BJ (cell line): ENCODE data around the gene KSR1. TPM values are rescaled to one million over a fixed set of nuclear protein-coding genes. Genes with fewer than 3 reads are reported as not detected.
"Not testable (repeated sequence)": the region's sequence is repeated elsewhere in the genome, so short reads cannot be mapped to it uniquely, and the experiment has no call there.

Source experiments
- CTCF ChIA-PET: fragments of 350-600 bp; formaldehyde crosslinking; extraction: SDS; loops from one replicate; lab custom pipeline; 2021; ENCODE audit warnings: antibody characterized with exemption, inconsistent platforms; lab: Yijun Ruan, JAX
- POLR2A ChIA-PET: fragments of 300-600 bp; sonication (Branson Sonifier 250); formaldehyde crosslinking; extraction: SDS; loops from one replicate; lab custom pipeline; 2021; ENCODE audit warnings: antibody characterized with exemption; lab: Charles Lee
- DNase-seq: peaks from one replicate; pipeline ENCODE4 v3.0.0-alpha.2; 2011; ENCODE audit warnings: low read depth
- H3K27me3 ChIP-seq: 2 replicates; pipeline ENCODE4 v1.6.0; 2011; ENCODE audit warnings: low read length; ENCODE audit not compliant: control insufficient read depth, insufficient read depth
- H3K36me3 ChIP-seq: 2 replicates; pipeline ENCODE4 v1.5.1; 2011; ENCODE audit warnings: low read length; ENCODE audit not compliant: control insufficient read depth, insufficient read depth
- H3K4me3 ChIP-seq: 2 replicates; pipeline ENCODE4 v1.5.1; 2011; ENCODE audit warnings: low read depth, mild to moderate bottlenecking, control low read depth, low read length
- CTCF ChIP-seq: IDR thresholded peaks from 2 replicates; pipeline ENCODE4 v1.5.1; 2011; ENCODE audit warnings: low read depth, mild to moderate bottlenecking, control low read depth, inconsistent platforms, low read length, moderate library complexity; ENCODE audit not compliant: insufficient read depth
- polyA plus RNA-seq: library from polyadenylated mRNA; depleted of rRNA; stranded (reverse); fragments of >200 nt; gene quantifications from 2 replicates; pipeline ENCODE4 v1.2.3, GENCODE V29; 2011

KSR1 gene
- polyA plus RNA-seq, 1 experiment = 6.8 TPM

GRCh38 chr17:27422601-27423000, 33.6 kb upstream of the KSR1 start:
- H3K27me3 ChIP-seq = peaks cover 2% of the 10 kb centered on the region; the same call in 1 of the 2 replicates
- ChIA-PET POLR2A (no interaction called here), CTCF (interaction anchor here (1.1 to 1.3 kb wide), 2 partner anchors 13 to 14 kb away, joined by 3 to 4 read pairs; no protein-coding TSS in a partner anchor)
- no peak overlapping the region for H3K4me3 ChIP-seq
- no peak for TF ChIP-seq CTCF
- H3K36me3 ChIP-seq = no peaks in the 10 kb centered on the region
- no peak for DNase-seq

GRCh38 chr17:27423651-27424050, 32.6 kb upstream of the KSR1 start:
- Histone ChIP-seq H3K36me3 (no peaks in the 10 kb centered on the region), H3K27me3 (peaks cover 2% of the 10 kb centered on the region; the same call in 1 of the 2 replicates), H3K4me3 (no peak overlapping the region)
- POLR2A ChIA-PET = no interaction called here
- no peak for TF ChIP-seq CTCF
- CTCF ChIA-PET = interaction anchor here (2.0 kb wide), 1 partner anchor 14 kb away, joined by 4 read pairs; no protein-coding TSS in a partner anchor
- no peak for DNase-seq

GRCh38 chr17:27424516-27424915, 31.7 kb upstream of the KSR1 start:
- no peak for DNase-seq
- Histone ChIP-seq H3K36me3 (no peaks in the 10 kb centered on the region), H3K4me3 (no peak overlapping the region), H3K27me3 (peaks cover 2% of the 10 kb centered on the region; the same call in 1 of the 2 replicates)
- ChIA-PET POLR2A (no interaction called here), CTCF (interaction anchor here (2.0 kb wide), 1 partner anchor 15 kb away, joined by 4 read pairs; no protein-coding TSS in a partner anchor)
- no peak for TF ChIP-seq CTCF

GRCh38 chr17:27424941-27425340, 31.3 kb upstream of the KSR1 start:
- Histone ChIP-seq H3K36me3 (no peaks in the 10 kb centered on the region), H3K27me3 (peaks cover 2% of the 10 kb centered on the region; the same call in 1 of the 2 replicates), H3K4me3 (no peak overlapping the region)
- no peak for TF ChIP-seq CTCF
- POLR2A ChIA-PET = no interaction called here
- CTCF ChIA-PET = interaction anchor here (2.0 kb wide), 1 partner anchor 15 kb away, joined by 4 read pairs; no protein-coding TSS in a partner anchor
- no peak for DNase-seq

- CTCF ChIA-PET = interaction anchor here (0.9 kb wide), 1 partner anchor 174 kb away, joined by 3 read pairs; no protein-coding TSS in a partner anchor
- H3K27me3 ChIP-seq, H3K36me3 ChIP-seq, POLR2A ChIA-PET, DNase-seq, H3K4me3 ChIP-seq: not testable (repeated sequence)
Measured at GRCh38 chr17:27425571-27425970, 30.7 kb upstream of the KSR1 start.

GRCh38 chr17:27425991-27426390, 30.3 kb upstream of the KSR1 start:
- no peak for TF ChIP-seq CTCF
- CTCF ChIA-PET = interaction anchor here (0.9 kb wide), 1 partner anchor 173 kb away, joined by 3 read pairs; no protein-coding TSS in a partner anchor

GRCh38 chr17:27426471-27426870, 29.8 kb upstream of the KSR1 start:
- H3K27me3 ChIP-seq, DNase-seq, H3K4me3 ChIP-seq, POLR2A ChIA-PET, H3K36me3 ChIP-seq: not testable (repeated sequence)
- CTCF ChIA-PET = interaction anchor here (0.9 kb wide), 1 partner anchor 173 kb away, joined by 3 read pairs; no protein-coding TSS in a partner anchor

More at GRCh38 chr17:27425991-27426390, 30.3 kb upstream of the KSR1 start:
- H3K4me3 ChIP-seq = no peak overlapping the region
- POLR2A ChIA-PET = no interaction called here
- no peaks in the 10 kb centered on the region for H3K36me3 ChIP-seq
- peaks cover 2% of the 10 kb centered on the region; the same call in 1 of the 2 replicates for H3K27me3 ChIP-seq
- DNase-seq = no peak

GRCh38 chr17:27427166-27427862, 28.9 kb upstream of the KSR1 start:
- POLR2A ChIA-PET, CTCF ChIA-PET, DNase-seq, H3K36me3 ChIP-seq, H3K4me3 ChIP-seq, H3K27me3 ChIP-seq: not testable (repeated sequence)
